Osteoblast (primary cell): ENCODE measurements around the gene FOXO3. TPM values are rescaled to one million over a fixed set of nuclear protein-coding genes. Genes with fewer than 3 reads are reported as not detected.

Source experiments
- DNase-seq: peaks from one replicate; pipeline ENCODE4 v3.0.0; 2011; ENCODE audit warnings: low spot score, mixed read lengths; ENCODE audit not compliant: insufficient read length; ENCODE audit errors: missing footprints
- H2AFZ ChIP-seq: 2 replicates; pipeline ENCODE4 v1.6.0; 2011; ENCODE audit warnings: mild to moderate bottlenecking, low read length
- H3K27ac ChIP-seq: 2 replicates; pipeline ENCODE4 v1.5.1; 2011; ENCODE audit warnings: mild to moderate bottlenecking, low read depth, low read length, moderate library complexity
- H3K27me3 ChIP-seq: 2 replicates; pipeline ENCODE4 v1.6.0; 2012; ENCODE audit warnings: mild to moderate bottlenecking, control low read depth, inconsistent platforms, low read length, moderate library complexity; ENCODE audit not compliant: insufficient read depth
- H3K36me3 ChIP-seq: 2 replicates; pipeline ENCODE4 v1.5.1; 2011; ENCODE audit warnings: mild to moderate bottlenecking, low read length, control low read depth, moderate library complexity; ENCODE audit not compliant: insufficient read depth
- H3K4me1 ChIP-seq: 2 replicates; pipeline ENCODE4 v1.5.1; 2011; ENCODE audit warnings: mild to moderate bottlenecking, low read length, control low read depth, moderate library complexity; ENCODE audit not compliant: insufficient read depth
- H3K4me2 ChIP-seq: 2 replicates; pipeline ENCODE4 v1.6.0; 2011; ENCODE audit warnings: mild to moderate bottlenecking, low read length; ENCODE audit not compliant: insufficient read depth
- H3K4me3 ChIP-seq: fragments of 200-600 bp; sonication (generic); 3 replicates; pipeline ENCODE4 v1.5.1; 2012; ENCODE audit warnings: mild to moderate bottlenecking, low read length, inconsistent platforms; ENCODE audit not compliant: insufficient read depth
- H3K79me2 ChIP-seq: 2 replicates; pipeline ENCODE4 v1.6.0; 2012; ENCODE audit warnings: mild to moderate bottlenecking, low read length, control low read depth, inconsistent platforms; ENCODE audit not compliant: insufficient read depth
- H3K9me3 ChIP-seq: 2 replicates; pipeline ENCODE4 v1.5.1; 2011; ENCODE audit warnings: low read depth, low read length, control low read depth
- H4K20me1 ChIP-seq: 2 replicates; pipeline ENCODE4 v1.6.0; 2012; ENCODE audit warnings: mild to moderate bottlenecking, low read length, control low read depth; ENCODE audit not compliant: insufficient read depth
- CTCF ChIP-seq: IDR thresholded peaks from 2 replicates; pipeline ENCODE4 v1.5.1; 2011; ENCODE audit warnings: mild to moderate bottlenecking, low read depth, low read length, moderate library complexity; ENCODE audit errors: extremely low read depth
- total RNA-seq: library from RNA; depleted of rRNA; stranded (reverse); fragments of >200 nt; gene quantifications from 2 replicates; pipeline ENCODE4 v1.2.3, GENCODE V29; 2012

Gene FOXO3
- total RNA-seq, 1 donor, result 53.2 TPM

- Histone ChIP-seq H3K4me2 (no peak overlapping the region), H3K79me2 (peaks cover 81% of the 10 kb centered on the region), H3K27me3 (no peaks in the 10 kb centered on the region), H3K9me3 (no peaks in the 10 kb centered on the region), H3K27ac (no peak overlapping the region), H3K4me3 (no peak overlapping the region), H4K20me1 (peaks cover 71% of the 10 kb centered on the region), H3K36me3 (no peaks in the 10 kb centered on the region), H2AFZ (no peak overlapping the region), H3K4me1 (peaks cover 76% of the 10 kb centered on the region)
- DNase-seq, result no peak
- no peak for TF ChIP-seq CTCF
These were observed 24.6 kb downstream of the FOXO3 start for GRCh38 chr6:108585359-108585758.

GRCh38 chr6:108585921-108586536 is 25.3 kb downstream of the FOXO3 start:
- Histone ChIP-seq H3K79me2 (peaks cover 81% of the 10 kb centered on the region), H3K9me3 (no peaks in the 10 kb centered on the region), H3K4me2 (no peak overlapping the region), H3K4me3 (no peak overlapping the region), H3K27ac (peak overlapping the region; percentile 7), H2AFZ (no peak overlapping the region), H3K36me3 (no peaks in the 10 kb centered on the region), H3K4me1 (peaks cover 70% of the 10 kb centered on the region), H3K27me3 (no peaks in the 10 kb centered on the region), H4K20me1 (peaks cover 66% of the 10 kb centered on the region)
- no peak for TF ChIP-seq CTCF
- DNase-seq, result no peak

DNA sequence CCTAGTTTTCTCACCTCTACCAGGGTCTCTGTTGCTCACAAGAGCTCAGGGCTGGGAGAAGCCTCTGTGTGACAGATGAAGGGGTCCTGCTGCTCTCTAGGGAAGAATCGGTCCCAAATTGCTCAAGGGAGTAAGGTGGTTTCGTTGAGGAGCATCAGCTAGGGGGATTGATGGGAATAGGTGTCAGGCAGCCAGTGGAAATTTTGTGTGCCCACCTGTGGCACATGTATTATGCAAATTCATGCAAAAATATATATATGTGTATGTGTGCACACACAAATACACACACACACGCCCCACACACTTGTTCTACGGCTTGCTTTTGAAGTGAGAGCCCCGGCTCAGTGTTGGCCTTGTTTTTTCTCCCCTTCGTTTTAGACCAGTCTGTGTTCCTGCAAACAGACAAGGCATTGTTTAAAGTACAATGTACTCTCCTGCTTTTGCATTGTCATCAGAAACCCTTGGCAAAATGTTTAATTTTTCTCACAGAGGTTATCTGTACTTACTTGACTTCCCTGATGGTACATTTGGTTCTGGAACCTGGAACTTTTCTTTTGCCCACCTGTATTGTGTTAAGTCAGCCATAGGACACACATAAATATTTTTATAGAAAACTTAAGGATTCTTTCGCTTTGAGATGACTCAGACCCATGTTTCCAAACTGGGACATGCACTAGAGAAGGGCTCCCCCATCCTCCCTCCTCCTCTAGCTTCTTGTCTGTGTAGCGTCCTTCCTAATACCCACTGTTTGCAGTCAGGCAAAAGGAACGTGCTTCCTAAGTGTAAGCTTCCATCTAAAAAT is 26.7 kb downstream of the FOXO3 start:
- Histone ChIP-seq H4K20me1 (peaks cover 64% of the 10 kb centered on the region), H2AFZ (no peak overlapping the region), H3K79me2 (peaks cover 88% of the 10 kb centered on the region), H3K4me2 (peak overlapping the region; percentile 49), H3K27ac (peak overlapping the region; percentile 53), H3K9me3 (no peaks in the 10 kb centered on the region), H3K4me1 (peaks cover 71% of the 10 kb centered on the region), H3K27me3 (no peaks in the 10 kb centered on the region), H3K36me3 (no peaks in the 10 kb centered on the region), H3K4me3 (no peak overlapping the region)
- TF ChIP-seq CTCF, result no peak
- peak; percentile 84 for DNase-seq

GRCh38 chr6:108588586-108588985 is 27.9 kb downstream of the FOXO3 start:
- H3K9me3 ChIP-seq, result no peaks in the 10 kb centered on the region
- no peak overlapping the region for H3K4me3 ChIP-seq
- DNase-seq, result peak; percentile 81
- H3K27me3 ChIP-seq, result no peaks in the 10 kb centered on the region
- peaks cover 69% of the 10 kb centered on the region for H3K4me1 ChIP-seq
- peak overlapping the region; percentile 49 for H3K4me2 ChIP-seq
- peak overlapping the region; percentile 53 for H3K27ac ChIP-seq
- H3K36me3 ChIP-seq, result no peaks in the 10 kb centered on the region
- peaks cover 62% of the 10 kb centered on the region for H4K20me1 ChIP-seq
- H3K79me2 ChIP-seq, result peaks cover 86% of the 10 kb centered on the region
- H2AFZ ChIP-seq, result no peak overlapping the region
- no peak for TF ChIP-seq CTCF
